ENCODE results near the gene HOMER2. TPM values are rescaled to one million over a fixed set of nuclear protein-coding genes. Genes with fewer than 3 reads are reported as not detected.
"Not testable (repeated sequence)": the region's sequence is repeated elsewhere in the genome, so short reads cannot be mapped to it uniquely, and the experiment has no call there.

The HOMER2 gene
- polyA plus RNA-seq, 1 experiment: 0.83 TPM

- H3K36me3 ChIP-seq (ENCODE audit: control insufficient read depth, insufficient read depth, low read length): no peaks in the 10 kb centered on the region
- no peak for DNase-seq (ENCODE audit: low read depth)
- TF ChIP-seq CTCF (IDR thresholded peaks at IDR 0.05; ENCODE audit: insufficient read depth, low read depth, low read length): no peak
- ChIA-PET POLR2A (no interaction called here), CTCF (no interaction called here)
- no peak overlapping the region for H3K4me3 ChIP-seq (ENCODE audit: low read depth, low read length)
- no peaks in the 10 kb centered on the region for H3K27me3 ChIP-seq (ENCODE audit: control insufficient read depth, insufficient read depth, low read length)
These were observed 78.3 kb downstream of the HOMER2 start for GRCh38 chr15:82874267-82874666.

- no peak for TF ChIP-seq CTCF (IDR thresholded peaks at IDR 0.05; ENCODE audit: insufficient read depth, low read depth, low read length)
- Histone ChIP-seq H3K4me3 (ENCODE audit: low read depth, low read length) (no peak overlapping the region), H3K36me3 (ENCODE audit: control insufficient read depth, insufficient read depth, low read length) (no peaks in the 10 kb centered on the region), H3K27me3 (ENCODE audit: control insufficient read depth, insufficient read depth, low read length) (no peaks in the 10 kb centered on the region)
- ChIA-PET CTCF (interaction anchor here (1.7 kb wide), 1 partner anchor 13 kb away, joined by 3 read pairs; no protein-coding TSS in a partner anchor), POLR2A (no interaction called here)
- DNase-seq (ENCODE audit: low read depth): no peak
These were observed 79.4 kb downstream of the HOMER2 start for GRCh38 chr15:82873000-82873680.

GRCh38 chr15:82871832-82872484 is 80.6 kb downstream of the HOMER2 start:
- TF ChIP-seq CTCF (IDR thresholded peaks at IDR 0.05; ENCODE audit: insufficient read depth, low read depth, low read length): no peak
- H3K36me3 ChIP-seq (ENCODE audit: control insufficient read depth, insufficient read depth, low read length): no peaks in the 10 kb centered on the region
- ChIA-PET POLR2A (no interaction called here), CTCF (interaction anchor here (0.6 to 1.7 kb wide), 3 partner anchors 12 to 130 kb away, joined by 3 read pairs; no protein-coding TSS in a partner anchor)
- DNase-seq (ENCODE audit: low read depth): no peak
- H3K27me3 ChIP-seq (ENCODE audit: control insufficient read depth, insufficient read depth, low read length): no peaks in the 10 kb centered on the region
- H3K4me3 ChIP-seq (ENCODE audit: low read depth, low read length): no peak overlapping the region

- ChIA-PET POLR2A (no interaction called here), CTCF (interaction anchor here (0.6 to 1.7 kb wide), 2 partner anchors 19 to 131 kb away, joined by 3 read pairs; no protein-coding TSS in a partner anchor)
- H3K36me3 ChIP-seq (ENCODE audit: control insufficient read depth, insufficient read depth, low read length): no peaks in the 10 kb centered on the region
- no peaks in the 10 kb centered on the region for H3K27me3 ChIP-seq (ENCODE audit: control insufficient read depth, insufficient read depth, low read length)
- DNase-seq (ENCODE audit: low read depth): no peak
- TF ChIP-seq CTCF (IDR thresholded peaks at IDR 0.05; ENCODE audit: insufficient read depth, low read depth, low read length): no peak
- no peak overlapping the region for H3K4me3 ChIP-seq (ENCODE audit: low read depth, low read length)
These were observed 81.2 kb downstream of the HOMER2 start for GRCh38 chr15:82871358-82871757.

GRCh38 chr15:82870727-82871320 is 81.7 kb downstream of the HOMER2 start:
- POLR2A ChIA-PET: no interaction called here
- Histone ChIP-seq H3K4me3 (ENCODE audit: low read depth, low read length) (no peak overlapping the region), H3K36me3 (ENCODE audit: control insufficient read depth, insufficient read depth, low read length) (no peaks in the 10 kb centered on the region), H3K27me3 (ENCODE audit: control insufficient read depth, insufficient read depth, low read length) (no peaks in the 10 kb centered on the region)
- TF ChIP-seq CTCF (IDR thresholded peaks at IDR 0.05; ENCODE audit: insufficient read depth, low read depth, low read length): no peak
- CTCF ChIA-PET: interaction anchor here (1.7 kb wide), 1 partner anchor 19 kb away, joined by 3 read pairs; no protein-coding TSS in a partner anchor
- DNase-seq (ENCODE audit: low read depth): no peak

- H3K36me3 ChIP-seq (ENCODE audit: control insufficient read depth, insufficient read depth, low read length); H3K4me3 ChIP-seq (ENCODE audit: low read depth, low read length); H3K27me3 ChIP-seq (ENCODE audit: control insufficient read depth, insufficient read depth, low read length); DNase-seq (ENCODE audit: low read depth); POLR2A ChIA-PET: not testable (repeated sequence)
- CTCF ChIA-PET: interaction anchor here (0.8 kb wide), 1 partner anchor 16 kb away, joined by 5 read pairs; no protein-coding TSS in a partner anchor
These were observed 86.5 kb downstream of the HOMER2 start for GRCh38 chr15:82865981-82866380.

- POLR2A ChIA-PET; H3K36me3 ChIP-seq (ENCODE audit: control insufficient read depth, insufficient read depth, low read length); H3K27me3 ChIP-seq (ENCODE audit: control insufficient read depth, insufficient read depth, low read length); DNase-seq (ENCODE audit: low read depth); H3K4me3 ChIP-seq (ENCODE audit: low read depth, low read length): not testable (repeated sequence)
- CTCF ChIA-PET: interaction anchor here (0.8 kb wide), 1 partner anchor 16 kb away, joined by 5 read pairs; no protein-coding TSS in a partner anchor
These were observed 86.9 kb downstream of the HOMER2 start for GRCh38 chr15:82865581-82865980.

Data from BJ (cell line).